Vagina (tissue), 2 donors: ENCODE data around the gene GLUL.

Source experiments
- POLR2A ChIP-seq, 2 donors: fragments of 450-650 bp; IDR thresholded peaks; one replicate each; pipeline ENCODE4 v1.6.1; 2017; ENCODE audit warnings: antibody characterized with exemption in 2 of 2, mild to moderate bottlenecking in 2 of 2, moderate library complexity in 2 of 2
- POLR2AphosphoS5 ChIP-seq, 2 donors: sonication (generic); formaldehyde crosslinking; IDR thresholded peaks; one replicate each; pipeline ENCODE4 v1.9.0; 2017; ENCODE audit warnings: antibody characterized with exemption in 2 of 2, mild to moderate bottlenecking in 2 of 2, low read depth in 1 of 2; ENCODE audit not compliant: insufficient read depth in 1 of 2
- TF ChIP-seq, protein P1 (sequence below), 3 experiments: fragments of 450-650 bp in 2 of 3; fragments of 200-600 bp in 1 of 3; sonication (generic) in 1 of 3; IDR thresholded peaks; one replicate each; pipeline ENCODE4 v1.5.1; 2017 to 2019; ENCODE audit warnings: antibody characterized with exemption in 3 of 3, mild to moderate bottlenecking in 2 of 3, moderate library complexity in 2 of 3

- TF ChIP-seq, protein P1, sequence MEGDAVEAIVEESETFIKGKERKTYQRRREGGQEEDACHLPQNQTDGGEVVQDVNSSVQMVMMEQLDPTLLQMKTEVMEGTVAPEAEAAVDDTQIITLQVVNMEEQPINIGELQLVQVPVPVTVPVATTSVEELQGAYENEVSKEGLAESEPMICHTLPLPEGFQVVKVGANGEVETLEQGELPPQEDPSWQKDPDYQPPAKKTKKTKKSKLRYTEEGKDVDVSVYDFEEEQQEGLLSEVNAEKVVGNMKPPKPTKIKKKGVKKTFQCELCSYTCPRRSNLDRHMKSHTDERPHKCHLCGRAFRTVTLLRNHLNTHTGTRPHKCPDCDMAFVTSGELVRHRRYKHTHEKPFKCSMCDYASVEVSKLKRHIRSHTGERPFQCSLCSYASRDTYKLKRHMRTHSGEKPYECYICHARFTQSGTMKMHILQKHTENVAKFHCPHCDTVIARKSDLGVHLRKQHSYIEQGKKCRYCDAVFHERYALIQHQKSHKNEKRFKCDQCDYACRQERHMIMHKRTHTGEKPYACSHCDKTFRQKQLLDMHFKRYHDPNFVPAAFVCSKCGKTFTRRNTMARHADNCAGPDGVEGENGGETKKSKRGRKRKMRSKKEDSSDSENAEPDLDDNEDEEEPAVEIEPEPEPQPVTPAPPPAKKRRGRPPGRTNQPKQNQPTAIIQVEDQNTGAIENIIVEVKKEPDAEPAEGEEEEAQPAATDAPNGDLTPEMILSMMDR (IDR thresholded peaks at IDR 0.05) = no peak
- TF ChIP-seq POLR2AphosphoS5 (IDR thresholded peaks at IDR 0.05; ENCODE audit: insufficient read depth in 1 of 2, low read depth in 1 of 2) (peak in 1 of 2 donors; percentile 99), POLR2A (IDR thresholded peaks at IDR 0.05) (peak; percentile 72 to 99)
Observed at GRCh38 chr1:182391362-182392049, at the start of gene GLUL.
